SU-DHL-6 (cell line): ENCODE results near the gene SLC39A11.

Experiments used
- H2AFZ ChIP-seq: fragments of 200-600 bp; sonication (generic); 2 replicates; pipeline ENCODE4 v1.6.1; 2014; ENCODE audit warnings: low read depth, mild to moderate bottlenecking, moderate library complexity, mixed read lengths, antibody characterized with exemption, low read length; ENCODE audit not compliant: severe bottlenecking
- H3F3A ChIP-seq: fragments of 200-600 bp; shearing (Covaris generic); 2 replicates; pipeline ENCODE4 v1.6.0; 2016; ENCODE audit warnings: antibody characterized with exemption, mild to moderate bottlenecking; ENCODE audit not compliant: insufficient read depth
- H3K27ac ChIP-seq: fragments of 200-600 bp; sonication (generic); 2 replicates; pipeline ENCODE4 v1.5.1; 2016; ENCODE audit warnings: low read depth, mild to moderate bottlenecking, low read length, moderate library complexity, mixed read lengths
- H3K27me3 ChIP-seq: fragments of 200-600 bp; sonication (generic), shearing (Covaris generic); 2 replicates; pipeline ENCODE4 v1.6.0; 2014; ENCODE audit warnings: mild to moderate bottlenecking, low read length
- H3K36me3 ChIP-seq: fragments of 200-600 bp; sonication (generic); 2 replicates; pipeline ENCODE4 v1.6.1; 2014; ENCODE audit warnings: mild to moderate bottlenecking, low read length, mixed read lengths
- H3K4me2 ChIP-seq: fragments of 300-600, 200-600 bp; shearing (Covaris generic), sonication (generic); 2 replicates; pipeline ENCODE4 v1.6.0; 2014; ENCODE audit warnings: low read length, low read depth, mild to moderate bottlenecking; ENCODE audit not compliant: poor library complexity, severe bottlenecking
- H3K4me3 ChIP-seq: fragments of 200-600 bp; sonication (generic); 2 replicates; pipeline ENCODE4 v1.5.1; 2014; ENCODE audit warnings: antibody characterized with exemption, low read length, mild to moderate bottlenecking, mixed read lengths; ENCODE audit not compliant: insufficient read depth, poor library complexity, severe bottlenecking
- H3K79me2 ChIP-seq: fragments of 200-600 bp; sonication (generic); 2 replicates; pipeline ENCODE4 v1.6.1; 2014; ENCODE audit warnings: mild to moderate bottlenecking, low read length, moderate library complexity; ENCODE audit not compliant: insufficient read depth
- H3K9ac ChIP-seq: fragments of 200-600 bp; sonication (generic); 2 replicates; pipeline ENCODE4 v1.7.0; 2014; ENCODE audit warnings: mild to moderate bottlenecking, low read length
- H3K9me2 ChIP-seq: fragments of 200-600 bp; sonication (generic); replicated peaks from 2 replicates; pipeline ENCODE4 v1.6.1; 2014; ENCODE audit warnings: low read length; ENCODE audit not compliant: insufficient read depth
- H3K9me3 ChIP-seq: fragments of 200-600 bp; sonication (generic); 2 replicates; pipeline ENCODE4 v1.6.1; 2014; ENCODE audit warnings: low read length, mixed read lengths; ENCODE audit not compliant: insufficient read depth
- H4K20me1 ChIP-seq: fragments of 200-600 bp; sonication (generic); 2 replicates; pipeline ENCODE4 v1.6.1; 2014; ENCODE audit warnings: low read depth, mild to moderate bottlenecking, antibody characterized with exemption, low read length, moderate library complexity, mixed read lengths
- CTCF ChIP-seq: fragments of 200-600 bp; sonication (generic); IDR thresholded peaks from one replicate; pipeline ENCODE4 v1.5.1; 2017; ENCODE audit warnings: antibody characterized with exemption, mild to moderate bottlenecking, low read length, moderate library complexity; ENCODE audit not compliant: insufficient read depth, poor library complexity, severe bottlenecking
- EZH2phosphoT487 ChIP-seq: fragments of 200-600 bp; sonication (generic), shearing (Covaris generic); conservative IDR thresholded peaks from 2 replicates; pipeline ENCODE4 v1.6.1; 2018; ENCODE audit warnings: mild to moderate bottlenecking, antibody characterized with exemption, low read length, moderate library complexity, mixed read lengths

Gene SLC39A11

DNA sequence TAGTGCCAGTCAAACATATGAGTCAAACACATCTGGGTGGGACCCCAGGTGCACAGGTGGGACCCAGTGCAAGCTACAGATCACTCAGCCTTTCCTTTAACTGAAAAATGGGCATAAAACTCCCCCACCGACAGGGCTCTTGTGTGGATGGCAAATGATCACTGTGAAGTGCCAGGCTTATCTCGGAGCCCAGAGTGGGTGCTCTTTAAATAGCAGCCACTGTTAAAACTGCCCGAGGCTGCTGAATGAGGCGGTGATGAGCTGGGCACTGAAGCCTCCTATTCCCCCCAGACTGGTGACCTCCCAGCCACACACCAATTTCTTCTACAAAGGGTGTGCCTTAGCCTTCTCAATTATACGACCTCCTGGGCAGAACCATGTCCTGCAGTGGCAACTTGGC lies 433.8 kb downstream of the SLC39A11 start:
- H3K4me2 ChIP-seq, result no peak overlapping the region
- no peaks in the 10 kb centered on the region for H3K36me3 ChIP-seq
- no peaks in the 10 kb centered on the region for H3F3A ChIP-seq
- H3K27me3 ChIP-seq, result no peaks in the 10 kb centered on the region
- no peak overlapping the region for H3K9ac ChIP-seq
- H3K4me3 ChIP-seq, result no peak overlapping the region
- TF ChIP-seq EZH2phosphoT487, result no peak
- TF ChIP-seq CTCF, result no peak
- H2AFZ ChIP-seq, result no peak overlapping the region
- no peak overlapping the region for H3K27ac ChIP-seq
- H4K20me1 ChIP-seq, result no peaks in the 10 kb centered on the region
- no peaks in the 10 kb centered on the region for H3K9me3 ChIP-seq
- no peaks in the 10 kb centered on the region for H3K79me2 ChIP-seq
- no peaks in the 10 kb centered on the region for H3K9me2 ChIP-seq

- Histone ChIP-seq H3F3A (no peaks in the 10 kb centered on the region), H3K9me3 (no peaks in the 10 kb centered on the region), H4K20me1 (no peaks in the 10 kb centered on the region), H3K9ac (no peak overlapping the region), H3K4me2 (no peak overlapping the region), H2AFZ (no peak overlapping the region), H3K27me3 (no peaks in the 10 kb centered on the region), H3K27ac (no peak overlapping the region), H3K36me3 (no peaks in the 10 kb centered on the region), H3K79me2 (no peaks in the 10 kb centered on the region), H3K9me2 (no peaks in the 10 kb centered on the region), H3K4me3 (no peak overlapping the region)
- TF ChIP-seq EZH2phosphoT487 (no peak), CTCF (no peak)
Measured at GRCh38 chr17:72657467-72658317, 434.8 kb downstream of the SLC39A11 start.

DNA sequence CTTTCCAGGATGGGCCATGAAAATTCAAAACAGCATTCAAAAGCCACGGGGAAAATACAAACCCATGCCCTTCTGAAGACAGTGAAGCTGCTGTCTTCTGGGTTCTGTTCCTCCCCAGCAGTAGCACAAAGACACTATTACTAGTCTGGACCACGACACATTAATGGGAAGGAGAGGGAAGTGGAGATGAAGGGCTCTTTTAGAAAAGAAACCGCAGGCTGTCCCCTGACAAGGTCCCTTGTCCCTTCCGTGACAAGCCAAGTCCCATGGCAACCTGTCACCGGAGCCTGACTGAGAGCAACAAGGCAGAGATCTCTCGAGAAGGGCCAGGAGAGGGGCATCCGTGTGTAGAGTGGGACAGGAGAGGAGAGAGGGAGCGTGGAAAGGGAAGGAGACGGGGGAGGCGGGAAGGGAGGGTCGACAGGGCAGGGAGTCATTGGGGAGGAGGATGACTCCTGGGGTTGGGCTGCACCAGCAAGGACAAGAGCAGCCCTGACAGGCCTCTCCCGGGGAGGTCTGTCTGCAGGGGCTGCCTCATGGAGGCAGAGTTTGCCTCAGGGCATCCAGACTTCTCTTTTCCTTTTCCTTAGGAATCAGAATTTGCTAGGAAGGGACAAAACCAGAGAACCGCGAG lies 436.2 kb downstream of the SLC39A11 start:
- Histone ChIP-seq H3K9me3 (no peaks in the 10 kb centered on the region), H3F3A (no peaks in the 10 kb centered on the region), H3K9ac (no peak overlapping the region), H3K36me3 (no peaks in the 10 kb centered on the region), H3K4me2 (no peak overlapping the region), H3K27me3 (no peaks in the 10 kb centered on the region), H3K79me2 (no peaks in the 10 kb centered on the region), H4K20me1 (no peaks in the 10 kb centered on the region), H3K9me2 (no peaks in the 10 kb centered on the region), H2AFZ (no peak overlapping the region), H3K4me3 (no peak overlapping the region), H3K27ac (no peak overlapping the region)
- TF ChIP-seq CTCF, result no peak
- no peak for TF ChIP-seq EZH2phosphoT487
